ENCODE measurements around the gene ARHGEF4.

Gene ARHGEF4, protein sequence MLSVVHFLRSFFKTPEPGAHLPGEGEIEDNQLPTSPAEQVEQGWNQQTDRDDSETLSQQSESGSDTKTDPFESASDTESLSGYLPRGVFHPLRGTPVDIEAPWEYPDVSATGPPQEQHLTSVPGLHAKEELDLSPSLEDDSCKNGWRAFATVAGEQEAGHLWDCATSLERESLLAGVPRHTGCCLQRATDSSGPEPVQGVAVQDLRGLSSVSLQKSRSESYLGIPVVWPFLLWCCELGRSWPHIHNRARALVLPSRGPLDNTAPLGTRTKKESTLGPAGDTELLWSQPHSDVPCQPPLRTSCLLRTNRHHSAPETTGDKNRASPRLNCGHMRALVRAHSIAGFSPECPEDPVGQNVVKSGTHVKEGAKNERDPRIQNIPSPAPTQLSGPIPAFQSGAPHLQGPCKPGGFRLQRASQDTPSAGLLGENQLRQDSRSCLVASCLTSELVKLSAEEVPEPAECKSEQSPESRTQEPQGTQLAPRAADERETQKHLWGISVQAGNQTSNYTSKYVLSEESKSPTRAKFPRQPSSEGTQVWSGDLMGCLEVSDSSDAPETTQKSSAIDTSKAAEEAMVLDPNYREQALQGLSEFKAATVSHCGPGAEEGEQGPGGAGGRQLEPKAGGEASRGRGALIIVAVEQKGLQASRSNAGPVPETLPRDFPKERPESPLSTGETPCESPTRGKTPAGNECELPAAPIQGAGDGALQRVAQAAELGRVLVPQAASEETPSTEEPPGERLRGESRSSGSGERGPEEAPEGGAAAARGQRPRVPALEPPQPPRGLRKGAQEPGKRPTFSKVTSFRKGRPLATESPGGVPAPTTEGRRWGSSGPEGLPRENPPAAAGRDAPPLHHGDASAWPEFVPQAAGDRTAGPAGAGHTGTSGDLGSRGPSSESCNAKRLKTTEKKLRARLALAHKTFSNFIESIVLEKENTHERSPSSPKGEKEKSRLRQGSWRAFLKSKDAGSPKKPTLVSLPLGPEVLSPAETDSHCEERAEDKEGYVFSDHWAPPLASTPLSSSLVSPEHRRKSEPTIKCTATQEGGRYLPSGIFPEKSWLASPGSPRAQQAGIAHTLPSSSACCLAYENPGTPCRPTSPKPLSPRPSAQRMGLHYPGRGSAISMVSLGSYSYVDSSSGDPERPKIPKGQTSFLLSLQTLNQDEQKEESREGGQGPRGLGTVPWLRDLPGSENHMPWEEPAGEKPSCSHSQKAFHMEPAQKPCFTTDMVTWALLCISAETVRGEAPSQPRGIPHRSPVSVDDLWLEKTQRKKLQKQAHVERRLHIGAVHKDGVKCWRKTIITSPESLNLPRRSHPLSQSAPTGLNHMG (N-terminal part only)

DNA sequence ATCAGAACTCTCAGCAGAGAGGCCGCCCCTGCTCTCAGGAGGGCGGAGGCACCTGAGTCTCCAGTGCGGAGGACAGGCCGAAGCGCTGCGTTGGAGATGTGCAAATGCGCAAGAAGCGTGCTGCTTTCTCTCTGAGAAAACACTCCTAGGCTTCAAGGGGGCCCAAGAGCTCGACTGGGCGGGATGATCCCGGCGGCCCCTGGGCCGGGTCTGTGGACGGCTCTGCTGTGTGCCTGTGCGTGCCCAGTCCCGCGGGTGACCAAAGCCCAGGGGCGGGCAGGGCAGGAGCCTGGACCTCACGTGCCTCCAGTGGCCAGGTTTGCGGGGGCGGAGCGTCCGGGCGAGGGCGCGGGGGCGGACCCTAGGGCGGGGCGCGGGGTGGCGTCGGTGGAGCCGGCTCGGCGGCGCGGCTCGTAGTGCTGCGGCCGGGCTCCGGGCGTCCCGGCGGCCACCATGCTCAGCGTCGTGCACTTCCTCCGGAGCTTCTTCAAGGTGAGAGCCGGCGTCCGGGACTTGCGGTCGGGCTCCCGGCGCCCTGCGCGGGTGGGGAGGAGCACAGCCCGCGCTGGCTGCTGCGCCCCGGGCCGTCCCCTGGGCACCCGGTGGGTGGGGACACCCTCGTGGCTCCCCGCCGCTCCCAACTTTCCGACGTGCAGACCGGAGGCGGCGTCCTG is at the start of gene ARHGEF4:
Gene ARHGEF4, plus strand, starts transcription at position 414 of the 674 bp plus-strand sequence. Its CDS starts 40 bp downstream, at position 454.
- no peak for DNase-seq
- Mint-ChIP-seq H3K27me3 (peaks cover 66% of the 10 kb centered on the region), H3K36me3 (ENCODE audit: low read depth) (no peaks in the 10 kb centered on the region), H3K27ac (no peak within 1 kb of the TSS), H3K4me1 (ENCODE audit: low read depth) (peaks cover 3% of the 10 kb centered on the region), H3K9me3 (no peaks in the 10 kb centered on the region), H3K4me3 (peak within 1 kb of the TSS; percentile 35)

DNA sequence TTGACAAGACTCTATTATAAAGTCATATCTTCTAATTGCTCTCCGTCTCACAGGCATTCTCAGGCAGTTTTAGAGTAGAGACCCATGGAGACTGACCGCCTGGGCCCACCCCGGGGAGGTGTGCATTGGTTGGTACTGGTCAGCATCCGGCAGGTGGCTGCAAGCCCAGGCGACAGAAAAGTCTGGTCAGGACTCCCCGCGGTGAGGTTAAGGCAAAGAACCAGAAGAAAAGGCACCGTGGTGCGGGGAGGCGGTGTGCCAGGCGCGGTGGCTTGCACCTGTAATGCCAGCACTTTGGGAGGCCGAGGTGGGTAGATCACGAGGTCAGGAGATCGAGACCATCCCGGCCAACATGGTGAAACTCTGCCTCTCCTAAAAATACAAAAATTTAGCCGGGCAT is 48.9 kb upstream of the ARHGEF4 start:
- Mint-ChIP-seq H3K4me3 (no peak overlapping the region), H3K36me3 (ENCODE audit: low read depth) (no peaks in the 10 kb centered on the region), H3K27ac (no peak overlapping the region)

GRCh38 chr2:130790312-130790711 is 46.4 kb upstream of the ARHGEF4 start:
- H3K36me3 Mint-ChIP-seq (ENCODE audit: low read depth) = no peaks in the 10 kb centered on the region

More for the DNA sequence above, 48.9 kb upstream of the ARHGEF4 start:
- Mint-ChIP-seq H3K27me3 (peaks cover 1% of the 10 kb centered on the region), H3K4me1 (ENCODE audit: low read depth) (no peaks in the 10 kb centered on the region), H3K9me3 (peaks cover 1% of the 10 kb centered on the region)
- no peak for DNase-seq

GRCh38 chr2:130790804-130791616 is 45.7 kb upstream of the ARHGEF4 start:
- H3K4me3 Mint-ChIP-seq = no peak overlapping the region
- peaks cover 2% of the 10 kb centered on the region for H3K27me3 Mint-ChIP-seq
- no peaks in the 10 kb centered on the region for H3K36me3 Mint-ChIP-seq (ENCODE audit: low read depth)
- no peak overlapping the region for H3K27ac Mint-ChIP-seq
- no peaks in the 10 kb centered on the region for H3K9me3 Mint-ChIP-seq
- H3K4me1 Mint-ChIP-seq (ENCODE audit: low read depth) = no peaks in the 10 kb centered on the region
- no peak for DNase-seq

More at GRCh38 chr2:130790312-130790711, 46.4 kb upstream of the ARHGEF4 start:
- DNase-seq = no peak
- H3K27me3 Mint-ChIP-seq = peaks cover 2% of the 10 kb centered on the region
- H3K27ac Mint-ChIP-seq = no peak overlapping the region
- H3K4me1 Mint-ChIP-seq (ENCODE audit: low read depth) = no peaks in the 10 kb centered on the region
- H3K9me3 Mint-ChIP-seq = no peaks in the 10 kb centered on the region
- H3K4me3 Mint-ChIP-seq = no peak overlapping the region

- no peak for DNase-seq
- Mint-ChIP-seq H3K4me1 (ENCODE audit: low read depth) (no peaks in the 10 kb centered on the region), H3K9me3 (no peaks in the 10 kb centered on the region), H3K27ac (no peak overlapping the region), H3K36me3 (ENCODE audit: low read depth) (no peaks in the 10 kb centered on the region), H3K27me3 (peaks cover 2% of the 10 kb centered on the region), H3K4me3 (no peak overlapping the region)
These were observed 45.1 kb upstream of the ARHGEF4 start for GRCh38 chr2:130791617-130791939.

DNA sequence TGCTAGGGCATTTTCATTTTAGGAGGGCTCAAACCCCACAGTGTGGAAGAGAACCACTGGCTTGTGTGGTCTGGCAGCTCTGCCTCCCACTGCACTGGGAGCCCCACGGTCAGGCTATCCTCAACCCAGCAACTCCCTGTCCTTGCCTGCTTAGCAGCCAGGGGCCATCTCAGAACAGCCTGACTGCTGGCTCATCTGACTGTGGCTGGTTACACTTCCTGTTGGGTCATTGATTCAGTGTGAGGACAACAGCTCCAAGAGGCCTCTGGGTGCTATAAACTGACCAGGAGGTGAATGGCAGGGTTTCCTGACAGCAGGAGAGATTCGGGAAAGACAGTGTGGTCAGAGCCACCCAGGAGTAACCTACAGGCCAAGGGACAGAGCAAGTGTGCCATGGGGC is 41.3 kb upstream of the ARHGEF4 start:
- no peak overlapping the region for H3K4me3 Mint-ChIP-seq
- no peaks in the 10 kb centered on the region for H3K9me3 Mint-ChIP-seq
- H3K27me3 Mint-ChIP-seq = peaks cover 2% of the 10 kb centered on the region
- H3K27ac Mint-ChIP-seq = no peak overlapping the region
- H3K4me1 Mint-ChIP-seq (ENCODE audit: low read depth) = peaks cover 3% of the 10 kb centered on the region
- DNase-seq = no peak
- no peaks in the 10 kb centered on the region for H3K36me3 Mint-ChIP-seq (ENCODE audit: low read depth)

- no peak overlapping the region for H3K4me3 Mint-ChIP-seq
- DNase-seq = no peak
- H3K36me3 Mint-ChIP-seq (ENCODE audit: low read depth) = no peaks in the 10 kb centered on the region
- H3K9me3 Mint-ChIP-seq = no peaks in the 10 kb centered on the region
- peaks cover 2% of the 10 kb centered on the region for H3K27me3 Mint-ChIP-seq
- no peak overlapping the region for H3K27ac Mint-ChIP-seq
- peaks cover 3% of the 10 kb centered on the region for H3K4me1 Mint-ChIP-seq (ENCODE audit: low read depth)
These were observed 40.4 kb upstream of the ARHGEF4 start for GRCh38 chr2:130796290-130796689.

DNA sequence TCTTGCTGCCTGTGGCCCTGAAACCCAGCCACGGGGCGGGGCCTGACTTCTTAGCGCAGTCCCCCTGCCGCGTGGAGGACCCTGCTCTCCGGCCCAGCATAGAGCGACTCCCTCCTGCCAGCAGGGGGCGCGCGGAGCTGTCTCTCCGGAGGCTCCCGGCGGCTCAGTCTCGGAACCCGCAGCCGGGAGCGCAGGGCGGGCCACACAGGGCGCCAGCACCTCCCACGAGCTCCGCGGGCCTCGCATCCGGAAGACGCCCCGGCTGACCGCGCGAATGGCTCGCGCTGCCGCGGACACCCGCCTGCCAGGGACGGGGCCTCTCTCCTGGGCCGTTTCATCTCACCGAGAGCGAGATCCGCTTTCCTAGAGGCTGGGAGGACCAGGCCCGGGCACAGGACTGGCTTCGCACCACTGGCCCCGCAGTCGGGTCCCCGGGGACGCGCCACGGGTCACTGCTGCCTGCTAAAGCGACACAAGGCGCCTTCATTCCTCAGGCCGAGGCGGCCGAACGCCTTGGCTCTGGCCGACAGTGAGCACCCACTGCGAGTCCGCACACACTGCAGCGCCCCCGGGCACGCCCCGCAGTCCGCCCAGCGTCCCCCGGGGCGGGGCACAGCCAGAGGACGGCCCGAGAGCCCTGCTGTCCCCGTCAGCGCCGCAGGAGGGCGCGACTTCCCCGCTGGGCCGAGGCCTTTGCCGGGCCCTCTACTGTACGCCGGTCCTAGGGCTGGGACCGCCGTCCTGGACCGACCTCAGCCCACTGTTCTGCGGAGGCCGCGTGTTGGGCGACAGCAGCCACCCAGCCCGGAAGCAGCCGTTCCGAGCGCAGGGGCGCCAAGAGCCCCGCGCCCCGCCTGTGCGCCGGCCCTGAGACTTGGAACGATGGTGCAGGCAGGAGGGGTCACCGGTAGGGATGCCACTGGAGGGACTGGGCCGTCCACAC is 39.0 kb upstream of the ARHGEF4 start:
- DNase-seq = peak; percentile 95
- H3K27me3 Mint-ChIP-seq = peaks cover 2% of the 10 kb centered on the region
- H3K9me3 Mint-ChIP-seq = no peaks in the 10 kb centered on the region
- peak overlapping the region; percentile 72 for H3K4me3 Mint-ChIP-seq
- H3K36me3 Mint-ChIP-seq (ENCODE audit: low read depth) = no peaks in the 10 kb centered on the region
- peaks cover 3% of the 10 kb centered on the region for H3K4me1 Mint-ChIP-seq (ENCODE audit: low read depth)
- H3K27ac Mint-ChIP-seq = peak overlapping the region; percentile 59

GRCh38 chr2:130798472-130799218 is 38.1 kb upstream of the ARHGEF4 start:
- no peaks in the 10 kb centered on the region for H3K36me3 Mint-ChIP-seq (ENCODE audit: low read depth)
- peaks cover 3% of the 10 kb centered on the region for H3K4me1 Mint-ChIP-seq (ENCODE audit: low read depth)
- no peaks in the 10 kb centered on the region for H3K9me3 Mint-ChIP-seq
- DNase-seq = no peak
- peak overlapping the region; percentile 72 for H3K4me3 Mint-ChIP-seq
- no peaks in the 10 kb centered on the region for H3K27me3 Mint-ChIP-seq
- H3K27ac Mint-ChIP-seq = no peak overlapping the region

- Mint-ChIP-seq H3K27ac (no peak overlapping the region), H3K36me3 (ENCODE audit: low read depth) (no peaks in the 10 kb centered on the region), H3K9me3 (no peaks in the 10 kb centered on the region), H3K4me1 (ENCODE audit: low read depth) (peaks cover 3% of the 10 kb centered on the region), H3K4me3 (no peak overlapping the region), H3K27me3 (no peaks in the 10 kb centered on the region)
- no peak for DNase-seq
These were observed 37.4 kb upstream of the ARHGEF4 start for GRCh38 chr2:130799295-130799694.

DNA sequence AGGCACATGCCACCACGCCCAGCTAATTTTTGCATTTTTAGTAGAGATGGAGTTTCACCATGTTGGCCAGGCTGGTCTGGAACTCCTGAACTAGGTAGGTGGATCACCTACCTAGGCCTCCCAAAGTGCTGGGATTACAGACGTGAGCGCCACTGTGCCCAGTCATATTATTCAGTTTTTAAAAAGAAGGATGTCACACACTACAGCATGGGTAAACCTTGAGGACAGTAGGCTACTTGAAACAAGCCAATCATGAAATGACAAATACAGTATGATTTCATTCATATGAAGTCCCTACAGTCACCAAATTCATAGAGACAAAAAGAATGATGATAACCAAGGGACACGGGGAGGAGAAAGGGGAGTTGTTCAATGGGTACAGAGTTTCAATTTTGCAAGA is 31.1 kb upstream of the ARHGEF4 start:
- Mint-ChIP-seq H3K4me3 (no peak overlapping the region), H3K9me3 (no peaks in the 10 kb centered on the region), H3K36me3 (ENCODE audit: low read depth) (no peaks in the 10 kb centered on the region), H3K27ac (no peak overlapping the region), H3K27me3 (peaks cover 8% of the 10 kb centered on the region), H3K4me1 (ENCODE audit: low read depth) (peaks cover 7% of the 10 kb centered on the region)
- DNase-seq = no peak

GRCh38 chr2:130806370-130806769 is 30.3 kb upstream of the ARHGEF4 start:
- Mint-ChIP-seq H3K9me3 (no peaks in the 10 kb centered on the region), H3K4me1 (ENCODE audit: low read depth) (peaks cover 7% of the 10 kb centered on the region), H3K36me3 (ENCODE audit: low read depth) (no peaks in the 10 kb centered on the region), H3K4me3 (no peak overlapping the region), H3K27ac (no peak overlapping the region), H3K27me3 (peaks cover 9% of the 10 kb centered on the region)
- DNase-seq = no peak
